ENCODE results near the gene TCP11. TPM values are rescaled to one million over a fixed set of nuclear protein-coding genes. Genes with fewer than 3 reads are reported as not detected.
A peak's percentile ranks its signal among the peaks of the same experiment; 100 is the strongest.

Gene TCP11
- total and polyA plus RNA-seq, 11 donors: 0.04 TPM; not detected in 10

- Histone ChIP-seq H3K36me3 (no peaks in the 10 kb centered on the region), H3K4me1 (peaks cover 0 to 8% (median 0%) of the 10 kb centered on the region in 12 donors), H3K27me3 (no peaks in the 10 kb centered on the region), H3K4me3 (no peak overlapping the region), H3K9me3 (no peaks in the 10 kb centered on the region), H3K27ac (no peak overlapping the region)
- intact Hi-C loops (cut with DNase I): no loop called here
- DNase-seq: no peak
- TF ChIP-seq, protein P1, sequence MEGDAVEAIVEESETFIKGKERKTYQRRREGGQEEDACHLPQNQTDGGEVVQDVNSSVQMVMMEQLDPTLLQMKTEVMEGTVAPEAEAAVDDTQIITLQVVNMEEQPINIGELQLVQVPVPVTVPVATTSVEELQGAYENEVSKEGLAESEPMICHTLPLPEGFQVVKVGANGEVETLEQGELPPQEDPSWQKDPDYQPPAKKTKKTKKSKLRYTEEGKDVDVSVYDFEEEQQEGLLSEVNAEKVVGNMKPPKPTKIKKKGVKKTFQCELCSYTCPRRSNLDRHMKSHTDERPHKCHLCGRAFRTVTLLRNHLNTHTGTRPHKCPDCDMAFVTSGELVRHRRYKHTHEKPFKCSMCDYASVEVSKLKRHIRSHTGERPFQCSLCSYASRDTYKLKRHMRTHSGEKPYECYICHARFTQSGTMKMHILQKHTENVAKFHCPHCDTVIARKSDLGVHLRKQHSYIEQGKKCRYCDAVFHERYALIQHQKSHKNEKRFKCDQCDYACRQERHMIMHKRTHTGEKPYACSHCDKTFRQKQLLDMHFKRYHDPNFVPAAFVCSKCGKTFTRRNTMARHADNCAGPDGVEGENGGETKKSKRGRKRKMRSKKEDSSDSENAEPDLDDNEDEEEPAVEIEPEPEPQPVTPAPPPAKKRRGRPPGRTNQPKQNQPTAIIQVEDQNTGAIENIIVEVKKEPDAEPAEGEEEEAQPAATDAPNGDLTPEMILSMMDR (IDR thresholded peaks at IDR 0.05): no peak
- no peak for TF ChIP-seq POLR2A (IDR thresholded peaks at IDR 0.05)
- ATAC-seq: no peak
- 74 to 80% (median 79%) methylated on average over 5 of the region's 5 CpGs for WGBS, 4 donors
Observed at GRCh38 chr6:35173044-35173426, 31.9 kb upstream of the TCP11 start.

- intact Hi-C loops (cut with DNase I): no loop called here
- Histone ChIP-seq H3K9me3 (no peaks in the 10 kb centered on the region), H3K4me3 (no peak overlapping the region), H3K27me3 (no peaks in the 10 kb centered on the region), H3K4me1 (peaks cover 0 to 9% (median 0%) of the 10 kb centered on the region in 12 donors), H3K27ac (no peak overlapping the region), H3K36me3 (no peaks in the 10 kb centered on the region)
- DNase-seq: no peak
- no peak for TF ChIP-seq POLR2A (IDR thresholded peaks at IDR 0.05)
- TF ChIP-seq, protein P1 (IDR thresholded peaks at IDR 0.05): no peak
- WGBS, 4 donors: 86 to 100% (median 95%) methylated on average over 3 of the region's 3 CpGs
- ATAC-seq: no peak
Observed at GRCh38 chr6:35170891-35171290, 29.8 kb upstream of the TCP11 start.

GRCh38 chr6:35170166-35170565 lies 29.0 kb upstream of the TCP11 start:
- WGBS, 4 donors: 75 to 88% (median 87%) methylated on average over 1 of the region's 1 CpG

DNA sequence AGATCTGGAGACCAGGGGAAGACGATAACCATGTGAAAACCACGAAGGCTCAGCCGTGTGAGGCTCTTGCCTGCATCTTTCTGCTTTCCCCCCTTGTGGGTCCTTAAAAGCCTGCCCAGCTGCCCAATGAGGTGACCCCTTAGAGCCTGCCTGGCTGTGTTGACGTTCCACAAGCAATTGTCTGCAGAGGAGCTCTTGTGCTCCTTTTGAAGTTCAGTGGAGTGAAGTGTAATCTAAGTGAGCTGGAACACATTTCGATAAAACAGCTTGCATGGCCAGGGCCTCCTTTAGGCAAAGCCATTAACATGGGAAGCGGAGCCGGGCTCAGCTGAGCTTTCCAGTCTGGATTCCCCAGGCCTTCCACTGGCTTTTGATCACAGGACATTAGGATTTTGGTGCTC lies 27.3 kb upstream of the TCP11 start:
- intact Hi-C loops (cut with DNase I): loop anchor here in 1 of 10 donors (5.0 kb wide), 1 partner anchor 69 kb away; no protein-coding TSS in a partner anchor
- H3K4me1 ChIP-seq: peaks cover 0 to 9% (median 0%) of the 10 kb centered on the region in 12 donors
- ATAC-seq: peak in 3 of 4 donors; percentile 33 to 65 (median 45)
- H3K27me3 ChIP-seq: no peaks in the 10 kb centered on the region
- no peak for DNase-seq
- H3K4me3 ChIP-seq: no peak overlapping the region
- WGBS, 4 donors: 51 to 61% (median 59%) methylated on average over 6 to 7 of the region's 7 CpGs
- H3K9me3 ChIP-seq: no peaks in the 10 kb centered on the region
- no peak overlapping the region for H3K27ac ChIP-seq
- no peaks in the 10 kb centered on the region for H3K36me3 ChIP-seq
- no peak for TF ChIP-seq POLR2A (IDR thresholded peaks at IDR 0.05)
- TF ChIP-seq, protein P1 (IDR thresholded peaks at IDR 0.05): no peak

More at GRCh38 chr6:35170166-35170565, 29.0 kb upstream of the TCP11 start:
- TF ChIP-seq, protein P1 (IDR thresholded peaks at IDR 0.05): no peak
- no peak for TF ChIP-seq POLR2A (IDR thresholded peaks at IDR 0.05)
- Histone ChIP-seq H3K4me3 (no peak overlapping the region), H3K27ac (no peak overlapping the region), H3K4me1 (peaks cover 0 to 9% (median 0%) of the 10 kb centered on the region in 12 donors), H3K36me3 (no peaks in the 10 kb centered on the region), H3K9me3 (no peaks in the 10 kb centered on the region), H3K27me3 (no peaks in the 10 kb centered on the region)
- ATAC-seq: no peak
- intact Hi-C loops (cut with DNase I): no loop called here
- no peak for DNase-seq
